DLD1 (cell line): ENCODE measurements around the gene DDX19B.
"Not testable (repeated sequence)": the region's sequence is repeated elsewhere in the genome, so short reads cannot be mapped to it uniquely, and the experiment has no call there.

Source experiments
- in situ Hi-C: cut with HindIII; loops from 2 replicates; pipeline ENCODE4 v1.10.0; 2017; ENCODE audit warnings: low sequenced_read_pairs

DDX19B gene

DNA sequence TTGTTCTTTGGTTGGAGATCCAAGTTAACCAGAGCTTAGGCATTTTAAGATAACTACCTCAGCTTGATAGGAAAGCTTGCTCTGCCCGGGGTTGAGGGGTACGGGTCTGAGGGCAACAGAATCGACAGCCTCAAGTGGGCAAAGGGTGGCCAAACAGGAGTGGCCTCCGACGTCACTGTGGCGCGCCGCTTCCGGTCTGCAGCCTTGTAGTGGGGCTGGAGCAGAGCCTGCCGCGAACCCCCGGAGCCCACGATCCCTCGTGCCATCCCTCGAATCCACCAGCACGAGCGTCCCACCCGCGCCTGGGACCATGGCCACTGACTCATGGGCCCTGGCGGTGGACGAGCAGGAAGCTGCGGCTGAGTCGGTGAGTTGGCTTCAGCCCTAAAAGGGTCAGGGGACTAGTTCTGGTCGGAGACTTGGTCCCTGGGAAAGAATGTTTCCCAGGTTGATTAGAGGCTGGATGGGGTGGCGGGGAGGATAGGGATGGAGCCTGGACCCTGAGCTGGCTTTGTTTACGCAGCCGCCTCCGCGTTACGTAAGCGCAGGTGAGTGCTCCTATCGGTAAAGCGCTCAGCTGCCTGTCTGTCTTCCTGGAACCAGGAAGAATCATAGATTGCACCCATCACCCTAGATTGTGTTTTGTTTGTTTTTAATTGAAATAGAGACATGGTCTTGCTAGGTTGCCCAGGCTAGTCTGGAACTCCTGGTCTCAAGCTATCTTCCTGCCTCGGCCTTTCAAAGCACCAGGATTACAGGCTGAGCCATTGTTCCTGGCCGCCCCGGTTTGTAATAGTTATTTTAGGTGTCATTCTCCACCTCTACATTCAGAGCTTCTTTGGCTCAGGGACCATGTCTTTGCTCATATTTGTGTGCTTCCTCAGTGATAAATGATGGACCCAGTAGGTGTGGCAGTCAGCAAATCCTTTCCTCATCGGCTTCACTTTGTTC lies at the start of gene DDX19B:
DDX19B (plus strand) TSS at position 199 of the 951 bp plus-strand sequence; CDS start at position 311, 112 bp downstream.
- in situ Hi-C loops = no loop called here

DNA sequence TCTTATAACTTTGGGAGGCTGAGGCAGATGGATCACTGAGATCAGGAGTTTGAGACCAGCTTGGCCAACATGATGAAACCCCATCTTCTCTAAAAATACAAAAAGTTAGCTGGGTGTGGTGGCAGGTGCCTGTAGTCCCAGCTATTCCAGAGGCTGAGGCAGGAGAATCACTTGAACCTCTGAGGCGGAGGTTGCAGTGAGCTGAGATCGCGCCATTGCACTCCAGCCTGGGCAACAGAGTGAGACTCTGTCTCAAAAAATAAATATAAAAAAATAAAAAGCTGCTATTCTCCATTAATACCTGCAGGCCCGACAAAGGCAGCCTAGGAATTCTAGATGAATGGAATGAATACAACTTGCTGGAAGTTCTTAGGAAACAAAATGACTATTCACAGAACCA lies 49.3 kb upstream of the DDX19B start:
- in situ Hi-C loops = not testable (repeated sequence)

DNA sequence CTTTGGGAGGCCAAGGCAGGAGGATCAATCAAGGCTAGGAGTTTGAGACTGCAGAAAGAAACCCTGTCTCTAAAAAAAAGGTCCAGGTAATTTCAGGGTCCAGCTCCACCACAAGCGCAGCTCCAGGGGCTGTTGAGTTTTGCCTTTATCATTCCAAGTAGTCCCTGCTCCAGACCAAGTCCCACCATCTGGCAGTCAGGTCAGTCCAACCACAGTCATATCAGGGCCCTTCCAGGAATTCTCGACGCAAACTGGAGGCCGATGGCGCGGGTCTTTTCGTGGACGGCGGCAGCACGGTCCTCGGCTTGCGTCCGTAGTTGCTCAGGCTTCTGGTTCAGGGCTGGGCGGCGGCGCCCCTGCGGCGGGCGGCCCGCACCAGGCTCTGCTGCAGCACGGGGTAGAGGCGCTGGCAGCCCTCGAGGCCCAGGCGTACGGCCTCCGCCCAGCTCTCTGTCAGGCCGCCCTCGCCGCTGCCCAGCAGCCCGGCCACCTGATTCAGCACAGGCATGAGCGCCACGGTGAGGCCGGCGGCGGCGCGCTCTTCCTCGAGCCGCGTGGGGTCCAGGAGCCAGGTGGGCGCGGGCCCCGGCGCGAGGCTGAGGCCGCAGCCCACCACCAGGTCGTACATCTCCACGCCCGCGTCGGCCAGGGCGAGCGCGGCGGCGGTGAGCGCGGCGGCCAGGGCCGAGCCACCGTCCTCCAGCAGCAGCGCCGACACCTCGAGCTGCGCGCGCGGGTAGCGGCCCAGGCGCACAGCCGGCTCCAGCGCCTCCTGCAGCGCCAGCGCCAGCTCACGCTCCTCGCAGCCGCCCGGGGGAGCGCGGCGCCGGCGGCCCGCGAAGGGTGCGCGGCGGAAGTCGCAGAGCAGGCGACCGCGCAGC lies 48.0 kb upstream of the DDX19B start:
- in situ Hi-C loops = no loop called here

DNA sequence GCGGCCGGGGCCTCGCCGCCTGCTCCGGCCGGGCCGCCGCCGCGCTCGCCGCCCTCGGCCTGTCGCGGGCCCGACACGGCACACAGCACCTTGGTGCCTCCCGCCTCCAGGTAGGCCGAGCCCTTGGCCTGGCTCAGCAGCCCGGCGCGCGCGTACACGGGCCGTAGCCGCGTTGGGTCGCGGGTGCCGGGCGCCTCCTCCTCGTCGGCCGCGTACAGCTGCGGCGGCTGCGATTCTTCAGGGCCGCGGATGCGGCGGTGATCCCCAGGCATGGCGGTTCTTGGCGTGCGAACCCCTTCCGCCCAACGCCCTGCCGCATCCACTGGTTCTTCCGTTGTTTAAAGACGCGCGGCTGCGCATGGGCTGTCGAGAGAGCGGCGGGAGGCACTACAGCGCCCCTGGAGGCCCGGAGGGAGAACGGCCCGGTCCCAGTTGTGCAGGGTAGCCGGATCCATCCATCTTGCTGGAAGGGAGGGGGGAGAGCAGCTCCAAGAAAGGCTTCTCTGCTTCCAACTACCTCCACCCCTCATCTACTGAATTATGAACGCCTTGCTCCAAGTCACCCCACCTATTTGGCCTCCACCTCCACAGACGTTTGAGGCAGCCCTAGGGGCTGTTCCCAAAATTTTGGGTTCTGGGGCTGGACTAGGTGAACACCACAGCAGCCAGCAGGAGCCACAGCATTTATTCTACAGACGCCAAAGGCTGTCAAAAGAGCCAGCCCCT lies 47.2 kb upstream of the DDX19B start, which contains the start of gene EXOSC6:
EXOSC6 (minus strand) TSS at position 312 of the 726 bp plus-strand sequence; CDS start at position 272, 40 bp downstream.
- in situ Hi-C loops = no loop called here

DNA sequence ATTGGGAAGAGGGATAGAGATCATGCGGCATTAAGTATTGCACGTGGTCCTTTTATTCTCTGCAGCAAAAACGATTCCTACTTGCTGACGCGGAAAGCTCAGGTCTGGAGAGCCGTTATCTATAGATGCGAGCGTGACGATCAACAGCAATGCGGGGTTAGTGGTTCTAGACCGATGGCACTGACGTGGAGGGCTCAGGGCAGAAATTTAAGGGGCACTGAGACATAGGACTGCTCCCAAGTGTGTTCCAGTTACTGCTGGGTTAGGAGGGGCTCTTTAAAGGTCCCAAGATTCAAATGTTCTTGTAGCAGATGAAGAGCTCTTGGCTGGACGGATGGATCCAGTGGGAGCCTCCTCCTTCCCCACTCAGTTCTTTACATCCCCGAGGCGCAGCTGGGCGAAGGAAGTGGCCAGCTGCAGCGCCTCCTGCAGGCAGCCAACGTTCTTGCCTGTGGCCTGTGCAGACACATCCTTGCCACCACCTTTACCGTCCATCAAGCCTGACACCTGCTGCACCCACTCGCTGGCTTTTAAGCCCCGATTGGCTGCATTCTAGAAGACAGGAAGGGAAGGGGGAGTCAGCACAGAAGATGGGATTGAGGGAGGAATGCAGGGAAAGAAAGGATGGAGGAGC lies 46.5 kb upstream of the DDX19B start:
- in situ Hi-C loops = no loop called here

DNA sequence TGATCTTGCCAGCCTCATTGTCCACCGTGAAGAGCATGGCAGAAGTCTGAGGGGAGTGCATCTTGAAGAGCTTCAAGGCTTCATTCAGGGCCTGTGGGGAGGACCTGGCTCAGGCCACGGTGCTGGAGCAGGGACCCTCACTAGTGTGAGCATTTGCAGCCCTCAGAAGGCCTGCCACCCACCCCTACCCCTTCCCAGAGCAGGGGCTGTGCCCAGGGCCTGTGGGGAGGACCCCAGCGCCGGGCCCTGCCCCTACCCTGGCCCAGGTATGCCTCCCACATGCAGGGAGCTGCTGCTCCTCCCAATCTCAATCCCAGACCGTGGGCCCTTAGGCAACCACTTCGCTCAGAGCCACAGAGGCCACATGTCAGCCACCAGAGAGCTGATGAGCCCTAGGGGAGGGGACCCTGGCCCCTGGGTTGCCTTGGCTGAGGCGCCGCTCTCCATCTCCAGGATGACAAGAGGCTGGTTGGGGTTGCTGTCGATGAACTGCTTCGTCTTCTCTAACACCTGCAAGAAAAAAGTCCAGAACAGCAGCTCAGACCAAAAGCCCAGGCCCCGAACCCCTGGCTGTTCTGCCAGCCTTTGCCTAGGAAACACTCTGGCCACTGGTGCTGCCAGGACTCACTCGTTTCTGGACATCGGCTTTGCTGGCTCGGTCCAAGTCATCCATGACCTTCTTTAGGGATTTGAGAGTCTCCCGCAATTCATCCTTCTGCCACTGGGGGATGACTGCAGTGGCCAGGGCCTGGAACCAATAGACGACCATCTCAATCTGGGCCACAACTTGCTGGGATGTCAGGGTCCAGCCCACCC lies 45.5 kb upstream of the DDX19B start:
- in situ Hi-C loops = no loop called here

DNA sequence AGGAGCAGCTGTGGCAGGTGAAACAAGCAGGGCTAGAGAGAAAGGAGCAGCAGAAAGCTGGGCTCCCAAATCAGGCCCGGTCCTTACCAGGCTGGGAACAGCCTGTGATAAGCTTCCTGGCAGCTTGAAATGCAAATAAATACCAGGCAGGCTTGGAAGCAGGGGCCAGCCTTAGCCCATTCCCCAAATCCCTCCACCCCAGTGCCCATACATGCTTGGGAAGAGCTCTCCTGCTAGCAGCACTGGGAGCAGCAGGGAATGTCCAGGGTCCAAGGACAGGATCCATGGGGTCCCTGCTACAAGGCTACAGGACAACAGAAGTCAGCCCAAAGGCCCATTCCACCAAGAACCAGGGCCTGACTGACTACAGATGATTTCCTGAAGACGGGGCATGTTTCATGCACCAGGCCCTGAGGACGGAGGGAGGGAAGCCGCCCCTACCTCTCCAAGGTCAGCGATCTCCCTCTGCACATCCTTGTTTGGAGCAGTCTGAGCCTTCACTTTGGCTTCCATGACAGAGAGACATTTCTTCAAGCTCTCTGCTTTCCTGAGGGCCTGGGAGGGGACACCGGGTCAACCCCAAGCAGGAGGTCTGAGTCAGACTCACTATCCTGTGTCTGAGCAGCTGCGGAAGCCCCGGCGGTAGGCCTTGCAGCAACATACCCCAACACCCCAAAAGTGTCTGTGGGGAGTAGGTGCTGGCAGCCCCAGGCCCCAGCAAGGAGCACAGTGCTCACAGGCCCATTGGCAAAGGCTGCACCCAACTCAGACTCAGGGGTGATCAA lies 44.6 kb upstream of the DDX19B start:
- in situ Hi-C loops = no loop called here

DNA sequence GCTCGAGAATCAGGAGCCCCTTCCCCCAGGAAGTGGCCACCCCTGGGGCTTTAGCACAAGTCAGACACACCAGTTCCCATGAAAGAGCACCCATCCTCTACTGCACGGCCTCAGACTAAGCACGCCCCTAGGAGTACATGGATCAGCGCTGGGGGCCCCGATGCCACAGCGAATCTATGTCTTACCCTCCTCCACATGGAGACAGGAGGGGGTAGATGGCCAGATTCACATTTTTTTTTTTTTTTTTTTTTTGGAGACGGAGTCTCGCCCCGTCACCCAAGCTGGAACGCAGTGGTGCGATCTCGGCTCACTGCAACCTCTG lies 44.1 kb upstream of the DDX19B start:
- in situ Hi-C loops = no loop called here

DNA sequence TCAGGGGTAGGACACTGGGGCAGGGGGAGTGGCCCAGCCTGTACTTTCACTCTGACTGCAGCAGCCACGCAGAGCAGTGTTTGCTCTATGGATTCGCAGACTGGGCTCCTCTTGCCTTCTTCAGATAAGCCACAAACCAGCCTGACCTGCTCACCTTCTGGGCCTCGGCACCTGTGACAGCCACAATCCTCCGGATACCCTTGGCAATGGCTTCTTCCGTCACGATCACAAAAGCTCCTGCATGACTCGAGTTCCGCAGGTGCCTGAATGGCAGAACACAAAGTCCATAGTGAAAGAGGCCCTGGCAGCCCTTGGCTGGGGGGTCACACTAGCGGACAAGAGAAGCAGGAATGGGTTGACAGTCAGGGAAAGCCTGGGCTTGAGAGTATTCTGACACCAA lies 43.4 kb upstream of the DDX19B start:
- in situ Hi-C loops = no loop called here

DNA sequence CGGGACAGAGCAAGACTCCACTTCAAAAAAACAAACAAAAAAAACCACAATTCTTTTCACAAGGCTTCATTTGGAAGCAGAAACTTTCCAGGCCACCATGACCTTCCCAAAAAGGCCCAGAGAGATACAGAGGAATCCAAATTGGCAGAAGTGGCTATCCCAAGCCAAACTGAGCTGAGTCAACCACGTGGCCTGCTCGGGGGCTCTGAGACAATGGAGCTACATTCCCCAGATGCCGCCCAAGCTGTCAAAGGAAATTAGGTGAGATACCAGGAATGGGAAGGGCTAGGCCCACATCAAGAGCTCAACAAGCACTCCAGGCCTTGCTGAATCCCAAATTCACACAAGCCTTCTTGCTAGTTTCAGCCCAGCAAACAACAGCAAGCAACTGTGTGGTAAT lies 41.6 kb upstream of the DDX19B start:
- in situ Hi-C loops = no loop called here

DNA sequence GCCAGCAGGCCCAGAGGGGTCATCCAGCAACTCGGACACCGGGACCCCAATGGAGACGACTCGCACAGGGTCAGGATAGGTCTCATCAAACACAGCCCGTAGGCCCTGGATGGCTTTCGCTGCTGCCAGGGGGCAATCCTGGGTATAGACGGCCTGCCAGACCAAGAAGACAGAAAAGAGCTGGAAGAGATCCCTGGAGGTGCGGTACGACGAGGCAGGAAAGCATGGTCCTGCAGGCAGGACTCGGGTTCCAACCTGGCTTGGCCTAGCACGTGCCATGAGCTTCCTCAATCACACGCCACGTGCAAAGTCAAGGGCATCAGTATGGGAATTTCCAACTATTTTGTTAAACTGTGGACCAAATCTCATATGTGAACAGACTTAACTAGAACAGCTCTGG lies 40.9 kb upstream of the DDX19B start:
- in situ Hi-C loops = no loop called here

DNA sequence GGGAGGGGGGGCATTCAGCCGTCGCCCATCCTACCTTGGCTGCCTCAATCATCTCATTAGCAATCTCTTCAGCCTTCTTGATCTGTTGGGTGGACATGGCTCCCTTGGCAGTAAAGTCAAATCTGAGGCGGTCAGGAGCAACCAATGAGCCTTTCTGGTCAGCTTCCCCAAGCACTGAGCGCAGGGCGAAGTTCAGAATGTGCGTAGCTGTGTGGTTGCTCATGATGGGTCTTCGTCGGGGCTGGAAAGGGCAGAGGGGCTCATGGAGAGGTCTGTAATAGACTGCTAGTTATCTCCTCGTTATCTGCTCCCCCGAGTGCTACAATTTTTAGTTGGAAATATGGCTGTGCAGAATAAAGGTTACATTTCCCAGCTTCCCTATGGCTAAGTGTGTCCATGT lies 40.0 kb upstream of the DDX19B start:
- in situ Hi-C loops = no loop called here

DNA sequence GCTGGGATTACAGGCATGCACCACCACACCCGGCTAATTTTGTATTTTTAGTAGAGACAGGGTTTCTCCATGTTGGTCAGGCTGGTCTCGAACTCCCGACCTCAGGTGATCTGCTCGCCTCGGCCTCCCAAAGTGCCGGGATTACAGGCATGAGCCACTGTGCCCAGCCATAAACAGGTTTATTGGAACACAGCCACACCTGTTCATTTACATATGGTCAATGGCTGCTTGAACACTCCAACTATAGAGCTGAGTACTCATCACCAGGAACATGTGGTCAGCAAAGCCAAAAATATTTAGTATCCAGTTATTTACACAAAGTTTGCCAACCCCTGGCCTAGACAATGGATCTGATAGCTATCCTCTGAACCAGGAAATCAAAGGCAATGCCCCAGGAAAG lies 39.1 kb upstream of the DDX19B start:
- in situ Hi-C loops = not testable (repeated sequence)

DNA sequence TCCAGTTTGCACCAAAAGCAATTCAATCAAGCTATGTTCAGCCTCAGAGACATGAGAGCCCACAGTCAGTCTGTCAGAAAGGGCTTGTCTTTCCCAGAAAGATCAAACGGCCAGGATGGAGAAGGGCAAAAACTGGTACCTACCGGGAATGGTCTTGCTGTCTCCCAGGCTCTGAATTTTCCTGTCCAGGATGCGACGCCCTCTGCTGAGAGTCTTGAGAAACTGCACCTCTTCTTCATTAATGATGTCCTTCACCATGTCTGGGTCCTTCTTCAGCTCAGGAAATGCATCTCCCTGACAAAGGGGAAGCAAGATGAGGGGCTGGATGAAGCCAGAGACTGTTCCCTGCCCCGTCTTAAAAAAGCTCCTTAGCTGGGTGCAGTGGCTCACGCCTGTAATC lies 31.5 kb upstream of the DDX19B start:
- in situ Hi-C loops = no loop called here

DNA sequence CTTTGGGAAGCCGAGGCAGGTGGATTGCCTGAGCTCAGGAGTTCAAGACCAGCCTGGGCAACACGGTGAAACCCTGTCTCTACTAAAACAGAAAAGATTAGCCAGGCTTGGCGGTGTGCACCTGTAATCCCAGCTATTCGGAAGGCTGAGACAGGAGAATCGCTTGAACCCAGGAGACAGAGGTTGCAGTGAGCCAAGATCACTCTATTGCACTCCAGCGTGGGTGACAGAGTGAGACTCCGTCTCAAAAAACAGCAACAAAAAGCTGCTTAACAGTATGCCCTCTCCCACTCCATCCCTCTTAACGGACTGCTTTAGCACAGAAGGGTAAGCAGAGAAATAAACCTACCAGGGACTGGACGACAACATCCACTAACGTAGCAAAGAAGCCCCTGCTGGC lies 31.1 kb upstream of the DDX19B start:
- in situ Hi-C loops = not testable (repeated sequence)

DNA sequence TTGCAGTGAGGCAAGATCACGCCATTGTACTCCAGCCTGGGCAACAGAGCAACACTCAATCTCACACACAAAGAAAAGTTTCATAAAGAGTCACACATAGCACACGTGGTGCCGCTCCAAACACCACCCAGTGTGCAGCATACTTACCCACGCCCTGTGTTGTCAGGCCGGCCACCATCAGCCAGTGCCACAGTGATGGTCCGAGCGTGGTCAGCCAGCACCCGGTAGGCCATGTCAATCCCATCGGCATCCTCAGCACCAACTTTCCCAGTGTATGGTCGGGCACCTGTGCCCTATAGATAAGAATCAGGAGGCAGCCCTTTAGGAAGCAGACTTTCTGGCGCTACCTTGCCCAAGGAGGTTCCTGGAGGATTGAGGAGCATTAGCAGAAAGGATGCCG lies 29.5 kb upstream of the DDX19B start:
- in situ Hi-C loops = no loop called here

DNA sequence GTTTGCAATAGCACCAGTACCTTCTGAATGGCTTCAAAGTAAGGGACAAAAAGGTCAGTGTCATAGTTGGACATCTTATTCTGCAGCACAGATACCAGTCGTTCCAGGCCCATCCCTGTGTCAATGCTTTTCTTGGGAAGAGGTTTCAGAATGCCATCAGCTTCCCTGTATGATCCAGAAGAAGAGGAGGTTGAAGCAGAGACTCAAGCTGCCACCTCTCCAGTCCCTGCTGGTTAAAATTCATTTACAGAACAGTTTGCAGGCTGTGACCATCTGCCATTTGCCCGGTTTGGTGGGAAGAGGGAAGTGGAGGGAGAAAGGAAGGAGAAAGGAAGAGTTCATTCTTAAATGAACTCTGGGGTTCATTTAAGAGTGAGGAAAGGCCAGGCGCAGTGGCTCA lies 28.8 kb upstream of the DDX19B start:
- in situ Hi-C loops = no loop called here

DNA sequence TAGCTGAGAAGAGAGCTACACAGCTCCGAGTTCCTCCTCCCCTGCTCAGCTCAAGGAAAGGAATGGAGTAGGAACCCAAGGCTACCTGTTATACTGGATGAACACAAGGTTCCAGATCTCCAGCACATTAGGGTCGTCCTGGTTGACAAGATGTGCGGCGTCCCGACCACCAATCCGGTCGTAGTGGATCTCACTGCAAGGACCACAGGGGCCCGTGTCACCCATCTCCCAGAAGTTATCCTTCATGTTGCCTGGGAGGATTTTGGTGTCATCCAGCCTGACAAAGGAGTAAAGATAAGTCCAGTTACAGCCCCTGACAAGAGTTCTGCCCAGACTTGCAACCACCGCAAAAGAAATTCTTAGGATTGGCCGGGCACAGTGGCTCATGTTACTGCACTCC lies 27.3 kb upstream of the DDX19B start:
- in situ Hi-C loops = no loop called here

DNA sequence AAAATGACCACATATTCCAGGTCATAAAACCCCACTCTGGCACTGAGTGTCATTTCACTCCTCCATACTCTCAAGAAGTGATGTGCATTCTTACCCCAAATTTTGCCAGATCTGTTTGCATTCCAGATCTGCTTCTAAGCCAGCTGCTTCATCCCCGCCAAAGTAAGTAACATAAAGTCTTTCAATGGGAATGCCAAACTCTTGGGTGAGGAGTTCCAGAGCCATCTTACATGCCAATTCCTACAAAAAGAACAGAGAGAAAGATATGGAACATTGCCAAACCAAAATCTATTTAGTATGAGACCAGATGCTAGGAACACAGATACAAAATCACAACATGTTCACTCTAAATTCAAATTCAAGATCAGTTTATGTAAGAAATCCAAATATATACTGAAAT lies 22.6 kb upstream of the DDX19B start:
- in situ Hi-C loops = no loop called here
